ENCODE results near the gene UBE2E3.

UBE2E3 gene

DNA sequence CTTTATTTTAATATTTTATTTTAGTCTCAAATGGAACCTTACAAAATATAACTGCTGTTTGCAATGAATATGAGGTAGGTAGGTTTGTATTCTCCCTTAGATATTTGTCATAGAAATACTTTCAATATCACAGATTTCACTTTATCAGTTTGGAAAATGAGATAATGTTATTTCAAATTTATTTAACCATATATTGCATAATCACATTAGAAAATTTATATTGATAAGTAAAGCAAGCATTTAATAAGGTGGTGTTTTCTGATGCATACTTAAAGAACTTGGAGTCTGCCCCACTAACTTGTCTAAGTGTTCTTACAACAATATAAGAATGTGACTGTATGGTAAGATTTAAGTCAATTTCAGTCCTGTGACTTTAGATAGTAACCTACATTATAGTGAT, 85.1 kb downstream of the UBE2E3 start:
- in situ Hi-C loops (cut with HindIII; ENCODE audit: low sequenced_read_pairs) = no loop called here
- TF ChIP-seq, protein P1, sequence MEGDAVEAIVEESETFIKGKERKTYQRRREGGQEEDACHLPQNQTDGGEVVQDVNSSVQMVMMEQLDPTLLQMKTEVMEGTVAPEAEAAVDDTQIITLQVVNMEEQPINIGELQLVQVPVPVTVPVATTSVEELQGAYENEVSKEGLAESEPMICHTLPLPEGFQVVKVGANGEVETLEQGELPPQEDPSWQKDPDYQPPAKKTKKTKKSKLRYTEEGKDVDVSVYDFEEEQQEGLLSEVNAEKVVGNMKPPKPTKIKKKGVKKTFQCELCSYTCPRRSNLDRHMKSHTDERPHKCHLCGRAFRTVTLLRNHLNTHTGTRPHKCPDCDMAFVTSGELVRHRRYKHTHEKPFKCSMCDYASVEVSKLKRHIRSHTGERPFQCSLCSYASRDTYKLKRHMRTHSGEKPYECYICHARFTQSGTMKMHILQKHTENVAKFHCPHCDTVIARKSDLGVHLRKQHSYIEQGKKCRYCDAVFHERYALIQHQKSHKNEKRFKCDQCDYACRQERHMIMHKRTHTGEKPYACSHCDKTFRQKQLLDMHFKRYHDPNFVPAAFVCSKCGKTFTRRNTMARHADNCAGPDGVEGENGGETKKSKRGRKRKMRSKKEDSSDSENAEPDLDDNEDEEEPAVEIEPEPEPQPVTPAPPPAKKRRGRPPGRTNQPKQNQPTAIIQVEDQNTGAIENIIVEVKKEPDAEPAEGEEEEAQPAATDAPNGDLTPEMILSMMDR (IDR thresholded peaks at IDR 0.05; ENCODE audit: low read depth, low read length) = no peak
- no peak for DNase-seq (ENCODE audit: low read depth, low spot score)
- H3K4me3 ChIP-seq (ENCODE audit: low read depth, low read length) = no peak overlapping the region

DNA sequence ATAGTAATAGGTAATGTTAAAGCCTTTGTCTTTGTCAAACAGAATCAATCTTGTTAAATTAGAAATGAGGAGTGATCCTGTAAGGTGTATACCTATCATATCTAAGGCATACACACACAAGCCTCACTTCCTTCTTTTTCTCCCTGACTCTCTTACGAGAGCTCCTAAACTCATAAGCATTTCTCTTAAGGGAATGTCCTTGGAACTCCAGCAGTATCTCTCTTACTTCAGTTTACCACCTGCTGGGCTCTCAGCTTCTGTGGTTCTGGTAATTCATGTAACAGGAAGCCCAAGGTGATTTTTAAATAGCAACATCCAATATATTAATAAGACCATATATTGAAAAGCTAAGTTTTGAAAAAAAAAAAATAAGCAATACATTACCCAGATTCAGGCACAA, 85.9 kb downstream of the UBE2E3 start:
- in situ Hi-C loops (cut with HindIII; ENCODE audit: low sequenced_read_pairs) = no loop called here
- TF ChIP-seq, protein P1 (IDR thresholded peaks at IDR 0.05; ENCODE audit: low read depth, low read length) = no peak
- no peak overlapping the region for H3K4me3 ChIP-seq (ENCODE audit: low read depth, low read length)
- no peak for DNase-seq (ENCODE audit: low read depth, low spot score)

DNA sequence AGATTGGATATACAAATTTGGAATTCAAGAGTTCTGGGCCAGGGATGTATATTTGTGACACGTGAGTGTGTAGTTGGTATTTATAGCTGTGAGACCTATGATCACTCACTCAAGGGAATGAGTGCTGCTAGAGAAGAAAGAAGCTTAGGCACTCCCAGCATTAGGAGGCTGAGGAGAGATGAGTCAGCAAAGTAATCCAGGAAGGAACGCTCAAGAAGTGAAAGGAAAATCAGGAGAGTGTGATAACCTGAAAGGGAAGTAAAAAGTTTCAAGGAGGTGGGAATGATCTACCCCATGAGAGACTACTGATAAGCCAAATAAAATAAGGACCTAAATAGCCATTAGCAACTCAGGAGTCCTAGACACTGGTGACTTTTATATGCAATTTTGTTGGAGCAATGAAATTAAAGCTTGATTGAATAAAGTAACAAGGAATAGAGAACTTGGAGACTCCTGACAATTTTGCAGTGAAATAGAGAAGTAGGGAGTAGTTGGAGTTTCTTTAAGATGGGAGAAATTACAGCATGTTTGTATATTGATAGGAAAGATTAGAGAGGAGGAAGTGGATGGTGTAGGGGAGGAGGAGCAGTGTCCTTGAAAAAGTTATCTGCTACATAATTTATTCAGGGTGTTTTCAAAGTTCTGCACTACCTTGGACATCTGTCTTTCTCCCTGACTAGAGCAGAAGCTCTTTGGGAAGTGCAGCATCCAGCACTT, 89.9 kb downstream of the UBE2E3 start:
- peak; percentile 64 for DNase-seq (ENCODE audit: low read depth, low spot score)
- TF ChIP-seq, protein P1 (IDR thresholded peaks at IDR 0.05; ENCODE audit: low read depth, low read length) = no peak
- in situ Hi-C loops (cut with HindIII; ENCODE audit: low sequenced_read_pairs) = no loop called here
- H3K4me3 ChIP-seq (ENCODE audit: low read depth, low read length) = no peak overlapping the region

DNA sequence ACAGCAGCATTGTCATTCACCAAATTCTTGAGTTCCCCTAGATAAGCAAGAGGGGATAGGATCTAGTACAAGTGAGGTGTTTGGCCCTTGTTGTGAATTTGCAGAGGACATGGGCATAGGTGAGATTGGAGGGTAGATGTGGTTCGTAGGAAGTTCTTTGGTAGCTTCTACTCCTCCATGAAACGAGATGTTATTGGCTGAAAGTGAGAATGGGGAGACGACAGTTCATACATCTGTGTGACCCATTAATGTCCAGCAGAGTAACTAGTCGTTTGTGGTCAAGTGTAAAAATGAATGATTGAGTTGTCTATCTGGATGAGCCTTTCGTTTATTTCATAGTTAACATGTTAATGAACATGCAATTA, 90.4 kb downstream of the UBE2E3 start:
- no peak overlapping the region for H3K4me3 ChIP-seq (ENCODE audit: low read depth, low read length)
- DNase-seq (ENCODE audit: low read depth, low spot score) = no peak
- TF ChIP-seq, protein P1 (IDR thresholded peaks at IDR 0.05; ENCODE audit: low read depth, low read length) = no peak
- in situ Hi-C loops (cut with HindIII; ENCODE audit: low sequenced_read_pairs) = no loop called here

DNA sequence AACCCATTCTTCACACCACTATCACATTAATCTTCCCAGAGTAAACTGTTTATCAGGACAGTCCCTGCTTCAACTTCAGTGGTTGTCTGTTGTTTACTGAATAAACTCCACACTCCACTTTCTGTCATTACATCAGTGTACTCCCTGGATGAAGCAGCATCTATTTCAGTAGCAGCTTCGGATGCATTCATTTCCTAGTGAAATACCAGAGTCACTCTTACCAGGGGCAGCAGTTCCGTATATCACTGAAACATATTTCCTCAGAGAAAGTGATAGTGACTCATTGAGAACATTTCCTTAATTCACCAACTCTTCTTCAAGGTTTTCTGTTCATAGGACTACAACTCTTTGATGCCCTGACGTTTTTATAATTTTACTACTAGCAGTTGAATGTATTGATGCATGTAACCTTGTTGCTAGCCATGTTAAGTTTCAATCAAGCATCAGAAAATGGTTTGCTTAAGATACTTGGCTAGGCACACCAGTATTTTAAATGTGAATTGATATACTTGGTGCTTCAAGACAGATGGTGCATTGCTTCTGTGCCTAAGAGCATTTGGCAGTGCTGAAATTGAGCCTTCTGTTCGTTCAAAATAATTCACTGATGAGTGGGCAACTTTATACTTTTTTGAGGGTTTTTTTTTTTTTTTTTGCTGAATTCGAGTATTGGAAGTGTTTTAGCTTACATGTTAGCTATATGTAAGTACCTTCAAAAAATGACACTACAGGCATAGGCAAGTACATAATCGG, 92.3 kb downstream of the UBE2E3 start:
- TF ChIP-seq, protein P1 (IDR thresholded peaks at IDR 0.05; ENCODE audit: low read depth, low read length) = no peak
- DNase-seq (ENCODE audit: low read depth, low spot score) = peak; percentile 23
- H3K4me3 ChIP-seq (ENCODE audit: low read depth, low read length) = no peak overlapping the region
- in situ Hi-C loops (cut with HindIII; ENCODE audit: low sequenced_read_pairs) = no loop called here

DNA sequence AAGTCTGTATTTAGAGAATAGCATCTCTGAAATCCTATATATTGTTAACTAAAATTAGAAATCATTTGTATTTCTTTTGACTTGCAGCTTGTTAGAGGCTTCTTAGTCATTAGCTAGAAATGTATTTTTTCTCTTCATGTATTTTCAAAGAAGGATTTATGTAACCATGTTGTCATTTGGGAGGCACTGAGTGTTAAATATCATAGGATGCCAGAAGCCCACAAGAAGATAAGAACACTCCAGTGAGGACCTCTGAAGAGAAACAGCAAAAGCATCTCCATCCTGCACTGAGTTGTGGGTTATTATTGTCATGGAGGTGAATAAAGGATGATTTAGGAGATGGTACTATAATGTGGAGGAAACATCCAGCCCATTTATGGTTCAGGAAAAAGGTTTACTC, 93.5 kb downstream of the UBE2E3 start:
- no peak overlapping the region for H3K4me3 ChIP-seq (ENCODE audit: low read depth, low read length)
- in situ Hi-C loops (cut with HindIII; ENCODE audit: low sequenced_read_pairs) = no loop called here
- peak; percentile 35 for DNase-seq (ENCODE audit: low read depth, low spot score)
- TF ChIP-seq, protein P1 (IDR thresholded peaks at IDR 0.05; ENCODE audit: low read depth, low read length) = no peak

All from astrocyte of the spinal cord (primary cell).